Type B pancreatic cell (in vitro differentiated cells): ENCODE results near the gene TBC1D5. TPM values are rescaled to one million over a fixed set of nuclear protein-coding genes. Genes with fewer than 3 reads are reported as not detected.

Source experiments
- DNase-seq: peaks from one replicate; pipeline ENCODE4 v3.0.0; 2021; ENCODE audit warnings: mixed read lengths; ENCODE audit not compliant: unreplicated experiment; ENCODE audit errors: extremely low spot score
- H3K27ac Mint-ChIP-seq: 2 replicates; pipeline ENCODE4 v1.8.0; 2021; ENCODE audit warnings: mild to moderate bottlenecking, mixed read lengths
- H3K27me3 Mint-ChIP-seq: 2 replicates; pipeline ENCODE4 v1.8.0; 2021; ENCODE audit warnings: mixed read lengths
- H3K36me3 Mint-ChIP-seq: 2 replicates; pipeline ENCODE4 v1.8.0; 2021; ENCODE audit warnings: mixed read lengths
- H3K4me1 Mint-ChIP-seq: one replicate; pipeline ENCODE4 v1.8.0; 2021; ENCODE audit warnings: mixed read lengths; ENCODE audit not compliant: unreplicated experiment
- H3K4me3 Mint-ChIP-seq: 2 replicates; pipeline ENCODE4 v1.8.0; 2021; ENCODE audit warnings: mild to moderate bottlenecking, mixed read lengths
- H3K9me3 Mint-ChIP-seq: 2 replicates; pipeline ENCODE4 v1.8.0; 2021; ENCODE audit warnings: mixed read lengths
- CTCF ChIP-seq: fragments of 200-600 bp; sonication (generic); conservative IDR thresholded peaks from 2 replicates; pipeline ENCODE4 v1.5.0; 2021; ENCODE audit warnings: antibody characterized with exemption, mild to moderate bottlenecking
- total RNA-seq: library from RNA; stranded (reverse); gene quantifications from 2 replicates; pipeline ENCODE4 v1.2.1, GENCODE V29; 2021; ENCODE audit warnings: low replicate concordance

The TBC1D5 gene
- total RNA-seq, 1 donor from 2014 or later, result 48.7 TPM

- DNase-seq, result no peak
- Mint-ChIP-seq H3K9me3 (no peaks in the 10 kb centered on the region), H3K4me1 (no peaks in the 10 kb centered on the region), H3K4me3 (no peak overlapping the region), H3K27me3 (no peaks in the 10 kb centered on the region), H3K27ac (no peak overlapping the region), H3K36me3 (peaks cover 9% of the 10 kb centered on the region)
- no peak for TF ChIP-seq CTCF
These were observed 276.4 kb downstream of the TBC1D5 start for GRCh38 chr3:17466028-17466427.

- no peak for DNase-seq
These were observed 282.9 kb downstream of the TBC1D5 start for GRCh38 chr3:17459470-17459993.

GRCh38 chr3:17456650-17457049 lies 285.8 kb downstream of the TBC1D5 start:
- no peaks in the 10 kb centered on the region for H3K27me3 Mint-ChIP-seq
- no peaks in the 10 kb centered on the region for H3K4me1 Mint-ChIP-seq
- TF ChIP-seq CTCF, result no peak
- DNase-seq, result no peak
- no peak overlapping the region for H3K27ac Mint-ChIP-seq
- no peak overlapping the region for H3K4me3 Mint-ChIP-seq
- H3K9me3 Mint-ChIP-seq, result peaks cover 13% of the 10 kb centered on the region
- H3K36me3 Mint-ChIP-seq, result no peaks in the 10 kb centered on the region

More at GRCh38 chr3:17459470-17459993, 282.9 kb downstream of the TBC1D5 start:
- no peak for TF ChIP-seq CTCF
- Mint-ChIP-seq H3K9me3 (peaks cover 13% of the 10 kb centered on the region), H3K36me3 (peaks cover 3% of the 10 kb centered on the region), H3K4me1 (no peaks in the 10 kb centered on the region), H3K4me3 (no peak overlapping the region), H3K27me3 (no peaks in the 10 kb centered on the region), H3K27ac (no peak overlapping the region)

GRCh38 chr3:17456046-17456445 lies 286.4 kb downstream of the TBC1D5 start:
- H3K36me3 Mint-ChIP-seq, result peaks cover 4% of the 10 kb centered on the region
- H3K27me3 Mint-ChIP-seq, result no peaks in the 10 kb centered on the region
- DNase-seq, result no peak
- H3K9me3 Mint-ChIP-seq, result peaks cover 13% of the 10 kb centered on the region
- no peaks in the 10 kb centered on the region for H3K4me1 Mint-ChIP-seq
- no peak overlapping the region for H3K27ac Mint-ChIP-seq
- TF ChIP-seq CTCF, result no peak
- H3K4me3 Mint-ChIP-seq, result no peak overlapping the region

GRCh38 chr3:17444865-17445264 lies 297.6 kb downstream of the TBC1D5 start:
- Mint-ChIP-seq H3K9me3 (no peaks in the 10 kb centered on the region), H3K36me3 (peaks cover 3% of the 10 kb centered on the region), H3K27ac (no peak overlapping the region), H3K4me3 (no peak overlapping the region), H3K4me1 (no peaks in the 10 kb centered on the region), H3K27me3 (no peaks in the 10 kb centered on the region)
- no peak for TF ChIP-seq CTCF
- DNase-seq, result no peak

- Mint-ChIP-seq H3K4me1 (no peaks in the 10 kb centered on the region), H3K36me3 (peaks cover 3% of the 10 kb centered on the region), H3K4me3 (no peak overlapping the region), H3K27ac (no peak overlapping the region), H3K27me3 (no peaks in the 10 kb centered on the region), H3K9me3 (no peaks in the 10 kb centered on the region)
- no peak for DNase-seq
- no peak for TF ChIP-seq CTCF
These were observed 299.3 kb downstream of the TBC1D5 start for GRCh38 chr3:17443142-17443541.
